H1 (cell line): ENCODE data around the gene CBFB. TPM values are rescaled to one million over a fixed set of nuclear protein-coding genes. Genes with fewer than 3 reads are reported as not detected.

Source experiments
- CTCF ChIA-PET: fragments of 300-600 bp; sonication (Branson Sonifier 250); formaldehyde crosslinking; loops from one replicate; lab custom pipeline; 2021; ENCODE audit not compliant: partially characterized antibody; lab: Charles Lee
- POLR2A ChIA-PET: fragments of 300-600 bp; sonication (Branson Sonifier 250); formaldehyde crosslinking; loops from one replicate; lab custom pipeline; 2021; ENCODE audit warnings: inconsistent platforms; ENCODE audit not compliant: partially characterized antibody; lab: Charles Lee
- DNase-seq, 2 experiments: peaks; one replicate each; pipeline versions ENCODE4 v3.0.0 to v3.0.0-alpha.2; 2010 to 2022; ENCODE audit warnings: low spot score in 2 of 2, low read depth in 1 of 2, mixed read lengths in 1 of 2
- FAIRE-seq: peaks from 2 replicates; lab custom pipeline; 2011; peaks lifted over from hg19 to GRCh38; lab: Jason Lieb, UNC
- H2AFZ ChIP-seq: 2 replicates; pipeline ENCODE4 v1.8.1; 2012; ENCODE audit warnings: low read length, inconsistent platforms
- H2AK5ac ChIP-seq: 2 replicates; pipeline ENCODE4 v1.6.1; 2013; ENCODE audit warnings: low read depth, low read length
- H2BK120ac ChIP-seq: replicated peaks from 2 replicates; pipeline ENCODE3; 2013; ENCODE audit warnings: low read depth, low read length, inconsistent platforms
- H2BK12ac ChIP-seq: 2 replicates; pipeline ENCODE4 v1.6.1; 2013; ENCODE audit warnings: low read depth, low read length
- H2BK15ac ChIP-seq: 2 replicates; pipeline ENCODE4 v1.6.1; 2013; ENCODE audit warnings: low read length
- H2BK20ac ChIP-seq: 2 replicates; pipeline ENCODE4 v1.6.1; 2013; ENCODE audit warnings: low read length
- H2BK5ac ChIP-seq: 2 replicates; pipeline ENCODE4 v1.6.1; 2013; ENCODE audit warnings: low read depth, low read length
- H3K14ac ChIP-seq: 2 replicates; pipeline ENCODE4 v1.6.1; 2013; ENCODE audit warnings: inconsistent platforms; ENCODE audit not compliant: insufficient read length
- H3K18ac ChIP-seq: 2 replicates; pipeline ENCODE4 v1.6.1; 2013; ENCODE audit warnings: low read length; ENCODE audit errors: extremely low read depth
- H3K23ac ChIP-seq: 2 replicates; pipeline ENCODE4 v1.6.1; 2013; ENCODE audit warnings: inconsistent platforms; ENCODE audit not compliant: insufficient read length
- H3K23me2 ChIP-seq: 2 replicates; pipeline ENCODE4 v1.6.1; 2013; ENCODE audit warnings: low read depth, low read length
- H3K27ac ChIP-seq: 2 replicates; pipeline ENCODE4 v1.6.1; 2011; ENCODE audit warnings: low read depth, low read length, inconsistent platforms
- H3K27me3 ChIP-seq, 4 experiments: replicated peaks in 1 of 4; 1 replicate in 1 of 4; 2 replicates in 3 of 4; pipeline versions ENCODE4 v1.6.1 to v1.8.1; 2011 to 2013; ENCODE audit warnings: low read length in 3 of 4, mild to moderate bottlenecking in 3 of 4, inconsistent platforms in 2 of 4, mixed read lengths in 2 of 4, moderate library complexity in 1 of 4; ENCODE audit not compliant: control insufficient read depth in 3 of 4, insufficient read depth in 3 of 4; ENCODE audit errors: extremely low read depth in 1 of 4
- H3K36me3 ChIP-seq, 4 experiments: 2 replicates each; pipeline versions ENCODE4 v1.6.1 to v1.8.1; 2011 to 2013; ENCODE audit warnings: mild to moderate bottlenecking in 4 of 4, low read length in 3 of 4, moderate library complexity in 2 of 4, control low read depth in 1 of 4, inconsistent platforms in 1 of 4; ENCODE audit not compliant: insufficient read depth in 4 of 4, control insufficient read depth in 2 of 4
- H3K4ac ChIP-seq: replicated peaks from 2 replicates; pipeline ENCODE3; 2013; ENCODE audit warnings: low read length, low read depth, mixed read lengths, inconsistent platforms; ENCODE audit not compliant: insufficient read length
- H3K4me1 ChIP-seq, 4 experiments: replicated peaks in 1 of 4; 1 replicate in 1 of 4; 2 replicates in 3 of 4; pipeline versions ENCODE4 v1.6.1 to v1.8.1; 2011 to 2013; ENCODE audit warnings: low read length in 3 of 4, inconsistent platforms in 2 of 4, mixed read lengths in 1 of 4; ENCODE audit not compliant: insufficient read depth in 4 of 4, control insufficient read depth in 3 of 4
- H3K4me2 ChIP-seq, 2 experiments: 2 replicates each; pipeline versions ENCODE4 v1.6.1 to v1.8.1; 2011 to 2013; ENCODE audit warnings: low read depth in 2 of 2, low read length in 2 of 2, control low read depth in 1 of 2, inconsistent platforms in 1 of 2, mild to moderate bottlenecking in 1 of 2; ENCODE audit not compliant: insufficient read depth in 1 of 2
- H3K4me3 ChIP-seq, 4 experiments: fragments of 200-600, 300-600 bp in 1 of 4; sonication (generic), shearing (Covaris generic), sonication (Bioruptor Twin) in 1 of 4; 2 replicates each; pipeline versions ENCODE4 v1.5.1 to v1.8.1; 2011 to 2016; ENCODE audit warnings: low read length in 4 of 4, low read depth in 3 of 4, control low read depth in 2 of 4, inconsistent platforms in 2 of 4, mild to moderate bottlenecking in 2 of 4, mixed read lengths in 1 of 4, moderate library complexity in 1 of 4; ENCODE audit not compliant: insufficient read depth in 2 of 4; ENCODE audit errors: extremely low read depth in 1 of 4
- H3K56ac ChIP-seq: replicated peaks from 2 replicates; pipeline ENCODE3; 2013; ENCODE audit warnings: low read depth, mild to moderate bottlenecking, mixed read lengths, low read length, inconsistent platforms; ENCODE audit not compliant: insufficient read length
- H3K79me1 ChIP-seq: 2 replicates; pipeline ENCODE4 v1.6.1; 2013; ENCODE audit warnings: low read depth, low read length, control low read depth
- H3K79me2 ChIP-seq, 2 experiments: 2 replicates each; pipeline versions ENCODE4 v1.6.1 to v1.8.1; 2012 to 2013; ENCODE audit warnings: low read length in 2 of 2, mild to moderate bottlenecking in 2 of 2, inconsistent platforms in 1 of 2; ENCODE audit not compliant: insufficient read depth in 2 of 2, control insufficient read depth in 1 of 2
- H3K9ac ChIP-seq, 4 experiments: replicated peaks in 1 of 4; 1 replicate in 1 of 4; 2 replicates in 3 of 4; pipeline versions ENCODE4 v1.6.1 to v1.8.1; 2011 to 2013; ENCODE audit warnings: low read depth in 3 of 4, low read length in 3 of 4, control low read depth in 2 of 4, mild to moderate bottlenecking in 2 of 4, moderate library complexity in 2 of 4, inconsistent platforms in 1 of 4; ENCODE audit errors: extremely low read depth in 1 of 4
- H3K9me3 ChIP-seq, 2 experiments: 2 replicates each; pipeline versions ENCODE4 v1.6.1 to v1.8.1; 2012 to 2013; ENCODE audit warnings: mild to moderate bottlenecking in 2 of 2, moderate library complexity in 2 of 2, control low read depth in 1 of 2, inconsistent platforms in 1 of 2, low read depth in 1 of 2, low read length in 1 of 2, mixed read lengths in 1 of 2; ENCODE audit not compliant: insufficient read depth in 2 of 2
- H4K20me1 ChIP-seq, 2 experiments: replicated peaks in 1 of 2; 2 replicates each; pipeline versions ENCODE3 to v1.8.1; 2011 to 2013; ENCODE audit warnings: inconsistent platforms in 2 of 2, low read length in 2 of 2, mild to moderate bottlenecking in 1 of 2; ENCODE audit not compliant: insufficient read depth in 2 of 2, control insufficient read depth in 1 of 2
- H4K5ac ChIP-seq: 2 replicates; pipeline ENCODE4 v1.6.1; 2013; ENCODE audit warnings: low read length, low read depth, mixed read lengths, inconsistent platforms; ENCODE audit not compliant: insufficient read length
- H4K8ac ChIP-seq: 2 replicates; pipeline ENCODE4 v1.8.0; 2013; ENCODE audit warnings: mild to moderate bottlenecking, moderate library complexity, low read length, inconsistent platforms; ENCODE audit not compliant: insufficient read depth; ENCODE audit errors: extremely low read depth
- H4K91ac ChIP-seq: replicated peaks from 2 replicates; pipeline ENCODE3; 2013; ENCODE audit warnings: low read length, mixed read lengths, inconsistent platforms; ENCODE audit not compliant: insufficient read length
- CHD2 ChIP-seq: IDR thresholded peaks from 2 replicates; pipeline ENCODE4 v1.6.1; 2012; ENCODE audit warnings: low read length, improper control_type of control experiment
- NANOG ChIP-seq: IDR thresholded peaks from 2 replicates; pipeline ENCODE4 v1.6.1; 2011; ENCODE audit warnings: low read length, low read depth, mild to moderate bottlenecking, inconsistent platforms; ENCODE audit not compliant: insufficient read depth, poor library complexity, severe bottlenecking
- POLR2AphosphoS5 ChIP-seq: IDR thresholded peaks from 2 replicates; pipeline ENCODE4 v1.6.1; 2011; ENCODE audit warnings: low read depth, low read length
- SAP30 ChIP-seq: fragments of 300-600 bp; sonication (generic); IDR thresholded peaks from 2 replicates; pipeline ENCODE4 v1.7.1; 2012; ENCODE audit warnings: low read length, moderate library complexity, mild to moderate bottlenecking, inconsistent platforms; ENCODE audit not compliant: insufficient read depth, insufficient replicate concordance
- USF2 ChIP-seq: IDR thresholded peaks from 2 replicates; pipeline ENCODE4 v1.6.1; 2011; ENCODE audit warnings: low read length, improper control_type of control experiment
- polyA plus RNA-seq, 7 experiments: library from polyadenylated mRNA; depleted of rRNA in 3 of 7; stranded (reverse) in 5 of 7; unstranded in 2 of 7; fragments of >200 nt in 5 of 7; fragments of 200-250 nt in 2 of 7; gene quantifications; 1 replicate in 5 of 7; 2 replicates in 1 of 7; 4 replicates in 1 of 7; pipeline versions ENCODE4 v1.2.1 to v1.2.3, GENCODE V29; 2011 to 2013; ENCODE audit warnings: missing spikeins in 2 of 7, mixed read lengths in 2 of 7
- total RNA-seq: library from RNA; stranded (reverse); fragmentation: NEBNext Ultra II Directional; extraction: Animal tissue kit (Norgen Biotek cat#: 25700); gene quantifications from 2 replicates; pipeline ENCODE4 v1.2.1, GENCODE V29; 2021

Gene CBFB
- total and polyA plus RNA-seq, 2 of the 8 experiments (the other 6 are each of a cell fraction or from before 2014, with no cell fraction given), result 11.5 to 31.6 TPM

DNA sequence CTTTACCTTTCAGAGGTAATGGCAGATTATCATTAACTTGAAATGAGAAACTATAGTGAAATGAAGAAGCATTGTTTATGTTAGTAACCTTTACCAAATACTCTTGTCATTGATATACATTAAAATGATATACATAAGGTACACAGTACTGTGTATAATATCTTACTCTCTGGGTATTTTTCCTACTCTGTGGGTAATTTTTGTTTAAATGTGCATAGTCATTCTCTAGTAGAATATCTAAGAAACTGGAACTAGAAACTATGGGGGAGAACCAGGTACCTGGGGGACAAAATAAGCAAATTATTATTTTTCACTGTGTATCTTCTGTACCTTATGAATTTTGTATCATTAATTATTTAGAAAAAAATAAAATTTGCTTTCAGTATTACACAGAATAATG is 60.2 kb downstream of the CBFB start:
- Histone ChIP-seq H3K4me2 (no peak overlapping the region), H3K23me2 (no peaks in the 10 kb centered on the region), H3K56ac (no peak overlapping the region), H2AK5ac (no peak overlapping the region), H3K36me3 (no peaks in the 10 kb centered on the region), H4K20me1 (peaks cover 0 to 2% of the 10 kb centered on the region in 2 experiments), H3K27ac (no peak overlapping the region), H3K79me1 (no peaks in the 10 kb centered on the region), H4K91ac (no peak overlapping the region), H2BK20ac (no peak overlapping the region), H2BK12ac (no peak overlapping the region), H3K23ac (no peak overlapping the region), H3K14ac (no peak overlapping the region), H2BK5ac (no peak overlapping the region), H3K9me3 (no peaks in the 10 kb centered on the region), H4K5ac (no peak overlapping the region), H3K27me3 (no peaks in the 10 kb centered on the region), H4K8ac (no peak overlapping the region), H3K4me1 (no peaks in the 10 kb centered on the region), H3K9ac (no peak overlapping the region), H3K79me2 (no peaks in the 10 kb centered on the region), H2AFZ (no peak overlapping the region), H3K4ac (no peak overlapping the region), H3K4me3 (no peak overlapping the region), H3K18ac (no peak overlapping the region)
- DNase-seq, result no peak
- FAIRE-seq, result no peak
- ChIA-PET CTCF (no interaction called here), POLR2A (no interaction called here)
- TF ChIP-seq NANOG (no peak), POLR2AphosphoS5 (no peak), USF2 (no peak), CHD2 (no peak), SAP30 (no peak)
- TF ChIP-seq, all 59 proteins: peak for 0
- no peak overlapping the region for H2BK15ac ChIP-seq
- H2BK120ac ChIP-seq, result no peak overlapping the region
